ENCODE measurements around the gene GREM1. TPM values are rescaled to one million over a fixed set of nuclear protein-coding genes. Genes with fewer than 3 reads are reported as not detected.

GREM1 gene
- total and polyA plus RNA-seq, 2 experiments from 2014 or later: 3.1 to 5.7 TPM

- no peaks in the 10 kb centered on the region for H3K36me3 ChIP-seq (replicated peaks; ENCODE audit: insufficient read depth, low read depth)
- no peaks in the 10 kb centered on the region for H3K27me3 ChIP-seq
- H3K9me3 ChIP-seq (ENCODE audit: low read depth): no peaks in the 10 kb centered on the region
- H2AFZ ChIP-seq: no peak overlapping the region
- no peak overlapping the region for H3K4me3 ChIP-seq
- DNase-seq (ENCODE audit: low spot score): no peak
- 94% methylated on average over 2 of the region's 2 CpGs for WGBS (ENCODE audit: low lambda C conversion rate, missing lambda C conversion rate)
- H4K20me1 ChIP-seq (ENCODE audit: insufficient read depth, poor library complexity, severe bottlenecking): no peaks in the 10 kb centered on the region
- TF ChIP-seq EZH2phosphoT487 (IDR thresholded peaks at IDR 0.05; ENCODE audit: low read depth, severe bottlenecking, unreplicated experiment) (no peak), CTCF (IDR thresholded peaks at IDR 0.05; ENCODE audit: poor library complexity) (no peak), EZH2 (IDR thresholded peaks at IDR 0.05; ENCODE audit: borderline replicate concordance) (no peak)
- H3K4me2 ChIP-seq: no peak overlapping the region
- no peaks in the 10 kb centered on the region for H3K9me2 ChIP-seq (replicated peaks; ENCODE audit: insufficient read depth)
- H3K27ac ChIP-seq: no peak overlapping the region
- H3K4me1 ChIP-seq (ENCODE audit: insufficient read depth): no peaks in the 10 kb centered on the region
- H3K79me2 ChIP-seq: no peaks in the 10 kb centered on the region
These were observed 72.7 kb downstream of the GREM1 start for GRCh38 chr15:32790352-32790999.

- H3K27ac ChIP-seq: no peak overlapping the region
- H3K27me3 ChIP-seq: no peaks in the 10 kb centered on the region
- TF ChIP-seq EZH2phosphoT487 (IDR thresholded peaks at IDR 0.05; ENCODE audit: low read depth, severe bottlenecking, unreplicated experiment) (no peak), CTCF (IDR thresholded peaks at IDR 0.05; ENCODE audit: poor library complexity) (no peak), EZH2 (IDR thresholded peaks at IDR 0.05; ENCODE audit: borderline replicate concordance) (no peak)
- no peak for DNase-seq (ENCODE audit: low spot score)
- H2AFZ ChIP-seq: no peak overlapping the region
- no peaks in the 10 kb centered on the region for H3K4me1 ChIP-seq (ENCODE audit: insufficient read depth)
- H3K4me2 ChIP-seq: no peak overlapping the region
- 74% methylated on average over 2 of the region's 2 CpGs for WGBS (ENCODE audit: low lambda C conversion rate, missing lambda C conversion rate)
- H3K9me2 ChIP-seq (replicated peaks; ENCODE audit: insufficient read depth): no peaks in the 10 kb centered on the region
- H3K9me3 ChIP-seq (ENCODE audit: low read depth): no peaks in the 10 kb centered on the region
- H3K36me3 ChIP-seq (replicated peaks; ENCODE audit: insufficient read depth, low read depth): no peaks in the 10 kb centered on the region
- no peak overlapping the region for H3K4me3 ChIP-seq
- H3K79me2 ChIP-seq: no peaks in the 10 kb centered on the region
- H4K20me1 ChIP-seq (ENCODE audit: insufficient read depth, poor library complexity, severe bottlenecking): no peaks in the 10 kb centered on the region
These were observed 74.6 kb downstream of the GREM1 start for GRCh38 chr15:32792436-32792835.

Other genes with a start within 250 kb of the GREM1 start
- 1.8 and 3.2 TPM in 2 replicates for gene GOLGA8N, start 124.5 kb upstream of the GREM1 start, total RNA-seq
- gene GOLGA8N, start 124.5 kb upstream of the GREM1 start, polyA plus RNA-seq: 0.54 and 0.99 TPM in 2 replicates
- 4.7 and 4.9 TPM in 2 replicates for gene ARHGAP11A, start 102.5 kb upstream of the GREM1 start, total RNA-seq
- gene ARHGAP11A, start 102.5 kb upstream of the GREM1 start, polyA plus RNA-seq: 3.4 and 4.8 TPM in 2 replicates
- 2.0 and 5.2 TPM in 2 replicates for gene SCG5, start 76.3 kb upstream of the GREM1 start, total RNA-seq
- 3.5 and 9.8 TPM in 2 replicates for gene SCG5, start 76.3 kb upstream of the GREM1 start, polyA plus RNA-seq